DOHH2 (cell line): Measurements from ENCODE around the gene UNC79.

Experiments
- H3F3A ChIP-seq: fragments of 200-600 bp; sonication (generic), shearing (Covaris generic); 2 replicates; pipeline ENCODE4 v1.6.0; 2016; ENCODE audit warnings: antibody characterized with exemption, mild to moderate bottlenecking; ENCODE audit not compliant: control insufficient read depth, insufficient read depth
- H3K27ac ChIP-seq: fragments of 200-600 bp; sonication (generic); 2 replicates; pipeline ENCODE4 v1.5.1; 2014; ENCODE audit warnings: low read depth, mild to moderate bottlenecking, low read length, moderate library complexity
- H3K27me3 ChIP-seq: fragments of 200-600 bp; sonication (generic); 2 replicates; pipeline ENCODE4 v1.6.1; 2014; ENCODE audit warnings: mild to moderate bottlenecking, low read length, mixed read lengths; ENCODE audit not compliant: control insufficient read depth
- H3K36me3 ChIP-seq: fragments of 200-600 bp; sonication (generic); 2 replicates; pipeline ENCODE4 v1.6.1; 2014; ENCODE audit warnings: mild to moderate bottlenecking, low read length, moderate library complexity, mixed read lengths; ENCODE audit not compliant: control insufficient read depth
- H3K4me1 ChIP-seq: fragments of 200-600 bp; sonication (generic); 2 replicates; pipeline ENCODE4 v1.6.1; 2014; ENCODE audit warnings: mild to moderate bottlenecking, low read length, mixed read lengths; ENCODE audit not compliant: control insufficient read depth
- H3K4me2 ChIP-seq: fragments of 200-600 bp; sonication (generic); 2 replicates; pipeline ENCODE4 v1.6.0; 2014; ENCODE audit warnings: mild to moderate bottlenecking, low read length, moderate library complexity
- H3K4me3 ChIP-seq: fragments of 200-600 bp; sonication (generic); 2 replicates; pipeline ENCODE4 v1.5.1; 2014; ENCODE audit warnings: mild to moderate bottlenecking, low read length, mixed read lengths
- H3K79me2 ChIP-seq: fragments of 200-600 bp; sonication (generic); 2 replicates; pipeline ENCODE4 v1.6.1; 2014; ENCODE audit warnings: mild to moderate bottlenecking, low read length, mixed read lengths; ENCODE audit not compliant: control insufficient read depth
- H3K9me2 ChIP-seq: fragments of 200-600 bp; sonication (generic); replicated peaks from 2 replicates; pipeline ENCODE4 v1.6.1; 2014; ENCODE audit warnings: mild to moderate bottlenecking, low read length, mixed read lengths; ENCODE audit not compliant: control insufficient read depth
- H3K9me3 ChIP-seq: fragments of 200-600 bp; sonication (generic); 2 replicates; pipeline ENCODE4 v1.6.1; 2014; ENCODE audit warnings: antibody characterized with exemption, low read length, mixed read lengths; ENCODE audit not compliant: control insufficient read depth, insufficient read depth
- H4K20me1 ChIP-seq: fragments of 200-600 bp; sonication (generic); 2 replicates; pipeline ENCODE4 v1.6.0; 2014; ENCODE audit warnings: low read depth, mild to moderate bottlenecking, antibody characterized with exemption, low read length, moderate library complexity; ENCODE audit not compliant: control insufficient read depth, insufficient read depth
- EZH2phosphoT487 ChIP-seq: fragments of 200-600 bp; sonication (generic); IDR thresholded peaks from 2 replicates; pipeline ENCODE4 v1.6.1; 2017; ENCODE audit warnings: borderline replicate concordance, mild to moderate bottlenecking, antibody characterized with exemption, low read length, moderate library complexity, mixed read lengths
- TF ChIP-seq, protein P1 (sequence below): fragments of 200-600 bp; sonication (generic); IDR thresholded peaks from one replicate; pipeline ENCODE4 v1.5.1; 2014; ENCODE audit warnings: antibody characterized with exemption, mild to moderate bottlenecking, low read depth, low read length; ENCODE audit not compliant: poor library complexity, severe bottlenecking

The UNC79 gene

DNA sequence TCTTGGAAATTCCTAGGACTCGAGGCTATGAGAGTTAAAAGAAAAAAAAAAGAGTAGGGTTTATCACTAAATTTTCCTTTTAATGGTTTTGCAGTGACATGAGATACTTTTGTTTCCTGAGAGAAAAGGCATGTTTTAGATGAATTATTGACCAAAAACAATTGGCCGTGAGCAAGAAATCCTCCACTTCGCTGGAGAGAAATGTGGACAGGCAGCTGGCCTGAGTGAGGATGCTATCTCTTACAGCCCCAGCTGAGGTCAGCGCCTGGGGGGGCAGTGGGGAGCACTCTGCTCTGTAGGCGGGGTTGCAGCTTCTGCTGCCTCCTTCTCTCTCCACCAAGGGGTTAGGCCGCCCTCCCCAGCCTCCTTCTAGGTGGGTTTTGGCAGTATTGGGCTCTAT, 302.9 kb downstream of the UNC79 start:
- no peaks in the 10 kb centered on the region for H3K9me2 ChIP-seq
- H3K27ac ChIP-seq = no peak overlapping the region
- H3K36me3 ChIP-seq = no peaks in the 10 kb centered on the region
- TF ChIP-seq, protein P1, sequence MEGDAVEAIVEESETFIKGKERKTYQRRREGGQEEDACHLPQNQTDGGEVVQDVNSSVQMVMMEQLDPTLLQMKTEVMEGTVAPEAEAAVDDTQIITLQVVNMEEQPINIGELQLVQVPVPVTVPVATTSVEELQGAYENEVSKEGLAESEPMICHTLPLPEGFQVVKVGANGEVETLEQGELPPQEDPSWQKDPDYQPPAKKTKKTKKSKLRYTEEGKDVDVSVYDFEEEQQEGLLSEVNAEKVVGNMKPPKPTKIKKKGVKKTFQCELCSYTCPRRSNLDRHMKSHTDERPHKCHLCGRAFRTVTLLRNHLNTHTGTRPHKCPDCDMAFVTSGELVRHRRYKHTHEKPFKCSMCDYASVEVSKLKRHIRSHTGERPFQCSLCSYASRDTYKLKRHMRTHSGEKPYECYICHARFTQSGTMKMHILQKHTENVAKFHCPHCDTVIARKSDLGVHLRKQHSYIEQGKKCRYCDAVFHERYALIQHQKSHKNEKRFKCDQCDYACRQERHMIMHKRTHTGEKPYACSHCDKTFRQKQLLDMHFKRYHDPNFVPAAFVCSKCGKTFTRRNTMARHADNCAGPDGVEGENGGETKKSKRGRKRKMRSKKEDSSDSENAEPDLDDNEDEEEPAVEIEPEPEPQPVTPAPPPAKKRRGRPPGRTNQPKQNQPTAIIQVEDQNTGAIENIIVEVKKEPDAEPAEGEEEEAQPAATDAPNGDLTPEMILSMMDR = no peak
- TF ChIP-seq EZH2phosphoT487 = no peak
- no peaks in the 10 kb centered on the region for H3K4me1 ChIP-seq
- no peaks in the 10 kb centered on the region for H3K9me3 ChIP-seq
- H3F3A ChIP-seq = no peaks in the 10 kb centered on the region
- H3K27me3 ChIP-seq = no peaks in the 10 kb centered on the region
- H3K79me2 ChIP-seq = no peaks in the 10 kb centered on the region
- no peak overlapping the region for H3K4me3 ChIP-seq
- H4K20me1 ChIP-seq = no peaks in the 10 kb centered on the region
- no peak overlapping the region for H3K4me2 ChIP-seq

DNA sequence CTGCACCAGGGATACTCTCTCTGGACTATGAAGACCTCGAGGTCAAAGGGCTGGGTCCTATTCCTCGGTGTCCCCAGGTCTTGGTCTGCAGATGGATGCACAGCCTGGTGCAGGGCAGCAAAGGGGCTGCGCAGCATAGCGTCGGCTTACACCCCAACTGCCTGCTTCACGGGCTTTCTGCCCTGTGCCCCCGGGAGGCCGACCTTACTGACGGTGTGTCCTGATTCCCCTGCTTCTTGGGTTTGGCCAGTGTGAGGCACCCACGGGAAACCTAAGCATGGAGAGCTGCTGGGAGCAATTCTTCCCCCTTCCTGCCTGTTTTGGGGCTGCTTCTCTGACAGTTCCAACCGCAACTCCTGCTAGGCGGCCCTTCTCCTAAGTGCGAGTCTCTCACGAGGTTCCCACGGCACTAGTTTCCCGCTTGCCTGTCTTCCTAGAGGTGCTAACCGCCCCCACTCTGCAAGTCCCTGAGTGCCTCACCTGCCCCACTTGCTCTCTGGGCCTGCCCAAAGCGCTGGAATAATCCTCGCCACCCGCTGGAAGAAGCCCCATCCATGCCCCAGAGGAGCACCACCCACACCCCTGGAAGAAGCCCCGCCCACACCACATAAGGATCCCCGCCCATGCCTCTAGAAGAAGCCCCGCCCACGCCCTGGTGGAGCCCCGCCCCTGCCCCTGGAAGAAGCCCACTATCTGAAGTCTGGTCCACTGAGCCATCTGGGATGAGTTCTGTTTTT, 303.5 kb downstream of the UNC79 start:
- no peaks in the 10 kb centered on the region for H3K27me3 ChIP-seq
- TF ChIP-seq, protein P1 = no peak
- no peak for TF ChIP-seq EZH2phosphoT487
- no peak overlapping the region for H3K4me3 ChIP-seq
- no peak overlapping the region for H3K4me2 ChIP-seq
- no peaks in the 10 kb centered on the region for H3K36me3 ChIP-seq
- no peaks in the 10 kb centered on the region for H3K9me2 ChIP-seq
- H4K20me1 ChIP-seq = no peaks in the 10 kb centered on the region
- no peaks in the 10 kb centered on the region for H3K4me1 ChIP-seq
- no peak overlapping the region for H3K27ac ChIP-seq
- H3K79me2 ChIP-seq = no peaks in the 10 kb centered on the region
- no peaks in the 10 kb centered on the region for H3F3A ChIP-seq
- no peaks in the 10 kb centered on the region for H3K9me3 ChIP-seq

DNA sequence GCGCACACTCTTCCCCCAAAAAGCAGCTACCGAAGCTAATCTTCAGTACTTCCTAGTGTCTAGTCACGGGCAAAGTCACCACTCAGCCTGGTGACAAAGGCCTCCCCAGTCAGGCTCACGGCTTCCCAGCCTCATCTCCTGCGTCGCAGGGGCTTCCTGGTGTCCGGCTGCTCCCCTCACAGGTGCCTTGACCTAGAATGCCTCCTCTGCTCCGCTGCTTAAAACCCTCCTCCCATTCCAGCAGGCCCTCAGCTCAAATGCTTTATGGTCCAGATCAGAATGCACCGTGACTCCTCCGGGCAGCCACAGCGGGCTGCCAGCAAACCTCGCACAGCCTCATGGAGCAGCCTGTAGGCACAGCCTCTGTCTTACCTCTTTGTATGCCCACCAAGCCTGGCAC, 304.5 kb downstream of the UNC79 start:
- Histone ChIP-seq H3K4me2 (no peak overlapping the region), H3K4me1 (no peaks in the 10 kb centered on the region), H3K4me3 (no peak overlapping the region), H3K27ac (no peak overlapping the region), H3K36me3 (no peaks in the 10 kb centered on the region), H3K27me3 (no peaks in the 10 kb centered on the region), H4K20me1 (no peaks in the 10 kb centered on the region), H3K79me2 (no peaks in the 10 kb centered on the region), H3K9me2 (no peaks in the 10 kb centered on the region), H3F3A (no peaks in the 10 kb centered on the region), H3K9me3 (no peaks in the 10 kb centered on the region)
- TF ChIP-seq EZH2phosphoT487 = no peak
- TF ChIP-seq, protein P1 = no peak
